ENCODE data around the gene PHF2. TPM values are rescaled to one million over a fixed set of nuclear protein-coding genes. Genes with fewer than 3 reads are reported as not detected.

The PHF2 gene
- total RNA-seq, 1 experiment from 2014 or later, result 17.4 TPM

DNA sequence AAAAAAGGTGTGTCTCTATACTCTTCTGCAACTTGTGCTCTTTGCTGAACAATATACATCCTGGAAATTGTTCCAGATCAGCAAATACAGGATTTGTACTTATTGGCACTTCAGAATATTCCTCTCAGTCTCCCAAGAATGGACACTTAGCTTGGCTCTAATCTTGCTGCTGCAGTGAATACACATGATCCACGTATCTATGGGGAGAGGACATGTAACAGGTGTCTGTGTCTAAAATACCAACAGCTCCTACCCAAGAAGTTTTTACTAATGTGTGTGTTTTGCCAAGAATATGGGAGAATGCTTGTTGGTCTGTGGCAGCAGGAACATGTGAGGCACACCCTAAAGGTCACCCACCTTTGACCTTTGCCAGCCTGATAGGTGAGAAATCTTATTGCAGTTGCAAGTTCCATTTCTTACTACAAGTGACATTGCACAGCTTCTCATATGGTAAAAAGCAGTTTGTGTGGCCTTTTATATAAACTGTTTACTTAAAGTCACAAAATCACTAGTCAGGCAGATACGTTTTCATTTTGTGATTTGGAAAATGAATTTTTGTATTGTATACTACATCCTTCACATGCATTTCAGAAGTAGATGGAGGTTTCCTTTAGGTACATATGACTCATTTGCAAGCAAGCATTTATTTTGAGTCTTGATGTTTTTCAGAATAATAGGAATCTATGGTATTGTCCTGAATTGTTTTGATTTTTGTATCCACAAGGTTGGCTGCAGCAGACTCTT is 35.8 kb downstream of the PHF2 start:
- Histone ChIP-seq H3T11ph (ENCODE audit: low read length) (no peak overlapping the region), H2BK12ac (ENCODE audit: insufficient read length, low read depth, low read length) (no peak overlapping the region), H2BK20ac (ENCODE audit: low read depth, low read length, poor library complexity, severe bottlenecking) (no peak overlapping the region), H4K20me1 (ENCODE audit: control insufficient read depth, insufficient read depth, insufficient read length) (no peaks in the 10 kb centered on the region), H3K9ac (ENCODE audit: extremely low read depth, insufficient read length, low read length) (no peak overlapping the region), H2BK120ac (ENCODE audit: low read depth, low read length, poor library complexity, severe bottlenecking) (no peak overlapping the region), H3K79me2 (ENCODE audit: insufficient read depth, low read length) (peaks cover 7% of the 10 kb centered on the region; the same call in 1 of the 2 replicates), H3K23ac (ENCODE audit: insufficient read length, low read depth, low read length) (no peak overlapping the region), H3K4me1 (ENCODE audit: insufficient read depth, low read length) (no peaks in the 10 kb centered on the region; the same call in 1 of the 2 replicates), H3K23me2 (ENCODE audit: insufficient read length, low read depth, low read length, poor library complexity, severe bottlenecking) (no peaks in the 10 kb centered on the region), H3K9me3 (ENCODE audit: control insufficient read depth, low read depth, low read length) (no peaks in the 10 kb centered on the region), H3K79me1 (ENCODE audit: insufficient read depth, low read depth, low read length, poor library complexity, severe bottlenecking) (peaks cover 2% of the 10 kb centered on the region), H4K91ac (ENCODE audit: insufficient read length, low read depth, low read length) (no peak overlapping the region), H3K56ac (ENCODE audit: insufficient read length, low read depth, low read length) (no peak overlapping the region), H4K5ac (ENCODE audit: insufficient read length, low read depth, low read length) (no peak overlapping the region), H2BK5ac (ENCODE audit: insufficient read length, low read length) (no peak overlapping the region), H3K18ac (ENCODE audit: insufficient read length, low read depth, low read length) (no peak overlapping the region), H2AFZ (ENCODE audit: low read length) (no peak overlapping the region), H3K4me2 (ENCODE audit: insufficient read depth, insufficient read length, low read length) (no peak overlapping the region), H4K8ac (replicated peaks; ENCODE audit: insufficient read length, low read depth, low read length) (no peak overlapping the region), H3K4ac (ENCODE audit: low read depth, low read length) (no peak overlapping the region), H2BK15ac (ENCODE audit: low read depth, low read length) (no peak overlapping the region), H2AK5ac (ENCODE audit: insufficient read length, low read length) (no peak overlapping the region), H3K27me3 (ENCODE audit: insufficient read depth, low read length) (no peaks in the 10 kb centered on the region), H3K14ac (ENCODE audit: insufficient read depth, low read length) (no peak overlapping the region), H3K27ac (ENCODE audit: insufficient read length, low read depth, low read length) (no peak overlapping the region)
- TF ChIP-seq CTCF (conservative IDR thresholded peaks at IDR 0.05), result no peak
- Mint-ChIP-seq H3K27ac (peak overlapping the region in 1 of 3 experiments; percentile 17; a peak in 1 of 7 replicates), H3K27me3 (ENCODE audit: low read depth) (no peaks in the 10 kb centered on the region), H3K4me1 (peaks cover 14 to 15% of the 10 kb centered on the region in 2 experiments), H3K9me3 (peaks cover 11 to 13% of the 10 kb centered on the region in 2 experiments), H3K4me3 (no peak overlapping the region), H3K36me3 (ENCODE audit: insufficient read depth in 1 of 3, low read depth in 3 of 3) (peaks cover 8 to 14% (median 11%) of the 10 kb centered on the region in 3 experiments)
- no CpG with 5 or more reads among the region's 2 CpGs for WGBS (ENCODE audit: extremely low coverage, insufficient read length, low lambda C conversion rate)
- no peak for DNase-seq

All from H9 (cell line).